RCC 7860 (cell line): ENCODE results near the gene CSNK1E.

Experiments
- DNase-seq: peaks from one replicate; pipeline ENCODE4 v3.0.0-alpha.2; 2015; ENCODE audit warnings: low spot score
- FAIRE-seq: peaks from 2 replicates; lab custom pipeline; 2012; peaks lifted over from hg19 to GRCh38; lab: Jason Lieb, UNC

Gene CSNK1E

DNA sequence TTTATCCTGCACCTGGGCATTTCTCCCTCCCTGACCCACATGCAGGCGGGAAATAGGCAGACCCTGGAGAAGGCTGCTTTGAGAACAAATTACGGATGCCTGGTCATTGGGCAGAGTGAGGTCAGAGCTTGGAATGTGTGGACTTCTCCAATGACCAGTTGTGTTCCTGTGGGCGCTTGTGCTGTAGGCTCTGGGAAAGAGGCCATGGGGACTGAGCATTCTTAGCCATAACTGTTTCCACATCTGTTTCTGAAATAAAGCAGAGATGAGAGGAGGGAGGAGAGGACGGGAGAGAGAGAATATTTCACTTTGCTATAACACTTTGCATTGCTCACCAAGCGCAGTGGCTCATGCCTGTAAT lies 33.2 kb downstream of the CSNK1E start:
- DNase-seq (no peak), FAIRE-seq (no peak)

DNA sequence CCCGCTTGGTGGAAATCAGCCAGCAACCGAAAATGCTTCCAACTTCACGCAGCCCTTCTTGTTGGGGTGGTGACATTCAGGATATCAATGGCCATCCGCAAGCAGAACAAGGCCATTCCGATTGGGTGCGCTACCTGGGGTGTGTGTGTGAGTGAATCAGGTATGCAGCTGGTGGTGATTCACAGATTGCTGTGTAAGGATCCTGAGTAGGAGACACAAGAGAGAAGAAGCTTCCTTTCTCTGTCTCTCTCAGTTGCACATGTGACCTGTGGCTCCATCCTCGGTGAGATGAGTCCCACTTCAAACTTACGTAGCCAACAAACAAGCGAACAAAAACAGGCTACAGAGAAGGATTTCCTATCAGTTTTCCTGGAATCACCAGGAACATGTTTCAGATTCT lies 34.8 kb downstream of the CSNK1E start:
- no peak for DNase-seq
- no peak for FAIRE-seq

DNA sequence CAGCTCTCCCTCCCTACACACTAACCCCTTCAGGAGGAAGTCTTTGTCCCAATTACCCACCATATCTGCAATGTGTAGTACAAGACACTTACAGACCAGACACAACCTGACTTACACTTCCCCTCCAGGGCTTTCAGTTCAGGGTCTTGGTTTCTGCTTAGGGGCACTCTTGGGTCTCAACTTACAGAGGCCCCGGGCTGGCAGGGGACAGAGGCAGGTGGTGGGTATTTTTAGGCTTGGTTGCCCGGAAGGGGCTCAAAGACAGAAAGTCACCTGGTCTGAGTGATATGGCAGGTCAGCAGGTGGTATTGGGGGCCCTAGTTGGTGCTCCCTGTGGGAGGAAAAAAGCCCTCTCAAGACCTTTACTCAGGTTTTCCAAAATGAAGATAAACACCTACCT lies 41.1 kb downstream of the CSNK1E start:
- no peak for FAIRE-seq
- DNase-seq = no peak

DNA sequence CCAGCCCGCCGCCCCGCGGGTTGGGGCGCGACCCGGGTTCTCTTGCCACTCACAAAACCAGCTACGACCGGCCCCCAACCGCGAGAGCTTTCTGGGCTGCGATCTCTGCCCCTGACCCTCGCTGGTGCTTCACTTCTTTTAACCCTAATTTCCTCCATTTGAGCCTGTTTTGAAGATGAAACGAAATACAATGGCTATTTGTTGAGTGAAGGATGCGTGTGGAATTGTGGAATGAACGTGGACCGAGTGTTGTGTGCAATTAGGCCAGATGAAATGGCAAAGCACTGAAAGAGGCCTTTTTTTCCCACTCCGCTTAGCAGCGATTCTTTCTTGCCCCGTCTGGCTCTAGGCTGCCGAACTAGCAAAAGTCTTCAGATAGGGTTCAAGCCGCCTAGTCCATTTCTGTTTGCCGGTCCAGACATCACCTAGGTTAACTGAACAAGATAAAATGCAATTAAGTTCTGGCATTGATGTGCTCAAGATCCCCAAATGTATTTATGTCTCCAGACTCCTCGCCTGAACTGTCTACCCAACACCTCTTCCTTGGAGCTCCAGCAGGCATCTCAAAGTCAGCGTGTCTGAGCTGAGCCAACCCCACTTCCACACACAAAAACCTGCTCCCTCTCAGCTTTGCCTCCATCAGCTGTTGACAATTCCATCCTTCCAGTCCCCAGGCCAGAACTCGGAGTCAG lies 44.0 kb downstream of the CSNK1E start:
- DNase-seq (no peak), FAIRE-seq (no peak)

DNA sequence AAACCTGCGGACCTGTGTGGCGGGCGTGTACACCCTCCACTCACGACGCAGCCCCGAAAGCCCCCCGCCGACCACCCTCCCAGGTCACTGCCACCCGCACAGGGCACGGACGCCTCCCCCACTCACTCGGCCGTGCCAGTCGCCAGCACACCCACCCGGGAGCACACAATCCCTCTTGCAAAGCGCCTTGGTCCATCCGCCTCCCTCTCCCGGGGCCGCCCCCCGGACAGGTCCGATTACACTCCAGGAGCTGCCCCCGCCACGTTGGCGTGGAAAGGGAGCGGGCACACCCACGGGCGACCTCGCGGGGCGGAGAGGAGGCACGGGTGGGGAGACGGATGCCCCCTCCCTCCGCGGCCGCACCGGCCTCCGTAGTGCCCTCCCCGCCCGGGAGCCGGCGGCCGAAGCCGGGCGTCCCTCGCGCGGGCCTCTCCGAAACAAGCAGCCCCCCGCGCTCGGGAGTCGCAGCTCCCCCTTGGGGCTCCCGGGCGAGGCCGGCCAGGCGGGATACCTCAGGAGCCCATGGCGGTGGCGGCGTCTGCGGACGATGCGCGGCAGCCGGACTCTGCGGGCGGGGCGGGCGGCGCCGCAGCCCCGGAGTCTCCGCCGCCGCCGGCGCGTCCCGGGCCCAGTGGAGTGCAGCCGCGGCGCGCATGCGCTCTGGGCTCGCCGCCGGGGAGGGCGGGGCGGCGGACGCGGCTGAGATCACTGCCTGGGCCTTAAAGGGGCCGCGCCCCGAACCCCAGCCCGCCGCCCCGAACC lies 44.7 kb downstream of the CSNK1E start, which contains the start of gene TMEM184B:
Gene TMEM184B, minus strand, starts transcription at position 638 of the 762 bp plus-strand sequence. CDS start 25,049 bp downstream, outside the sequence.
- FAIRE-seq = no peak
- peak; percentile 24 for DNase-seq

DNA sequence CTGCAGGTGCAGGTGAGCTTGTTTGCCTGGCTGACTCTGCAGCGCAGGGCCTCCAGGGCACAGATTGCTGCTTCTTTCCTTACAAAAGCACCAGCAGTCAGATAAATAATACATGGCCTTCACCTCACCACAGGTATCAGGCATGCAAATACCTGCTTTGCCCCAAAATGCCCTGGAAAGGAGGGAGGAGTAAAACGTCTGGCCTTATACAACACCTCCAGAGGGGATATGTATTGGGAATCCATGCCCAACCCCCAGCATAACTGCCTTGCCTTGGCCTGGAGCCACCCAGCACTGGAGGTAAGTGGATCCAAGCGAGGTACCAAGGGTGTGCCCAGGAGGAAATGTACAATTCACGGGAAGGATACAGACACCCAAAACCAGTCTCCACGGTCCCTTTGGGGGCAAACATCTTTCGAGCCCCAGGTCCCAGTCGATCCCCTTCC lies 45.3 kb downstream of the CSNK1E start:
- DNase-seq (no peak), FAIRE-seq (no peak)

DNA sequence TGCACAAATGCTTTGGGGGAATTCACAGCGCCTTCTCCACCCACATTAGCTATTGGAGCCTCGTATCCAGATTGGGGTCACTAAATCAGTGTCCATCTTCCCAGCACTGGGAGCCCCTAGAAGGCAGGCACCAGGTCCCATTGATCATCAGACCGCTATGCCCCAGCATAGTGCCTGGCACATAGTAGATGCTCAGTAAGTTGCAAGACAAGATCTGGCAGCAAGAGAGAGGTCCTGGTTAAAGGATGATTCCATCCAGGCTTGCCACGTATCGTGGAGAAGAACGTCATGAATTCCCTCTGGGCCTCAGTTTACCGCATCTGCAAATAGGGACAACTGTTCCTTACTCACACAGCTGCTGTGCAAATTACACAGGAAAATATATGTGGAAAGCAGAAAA lies 46.1 kb downstream of the CSNK1E start:
- FAIRE-seq = no peak

DNA sequence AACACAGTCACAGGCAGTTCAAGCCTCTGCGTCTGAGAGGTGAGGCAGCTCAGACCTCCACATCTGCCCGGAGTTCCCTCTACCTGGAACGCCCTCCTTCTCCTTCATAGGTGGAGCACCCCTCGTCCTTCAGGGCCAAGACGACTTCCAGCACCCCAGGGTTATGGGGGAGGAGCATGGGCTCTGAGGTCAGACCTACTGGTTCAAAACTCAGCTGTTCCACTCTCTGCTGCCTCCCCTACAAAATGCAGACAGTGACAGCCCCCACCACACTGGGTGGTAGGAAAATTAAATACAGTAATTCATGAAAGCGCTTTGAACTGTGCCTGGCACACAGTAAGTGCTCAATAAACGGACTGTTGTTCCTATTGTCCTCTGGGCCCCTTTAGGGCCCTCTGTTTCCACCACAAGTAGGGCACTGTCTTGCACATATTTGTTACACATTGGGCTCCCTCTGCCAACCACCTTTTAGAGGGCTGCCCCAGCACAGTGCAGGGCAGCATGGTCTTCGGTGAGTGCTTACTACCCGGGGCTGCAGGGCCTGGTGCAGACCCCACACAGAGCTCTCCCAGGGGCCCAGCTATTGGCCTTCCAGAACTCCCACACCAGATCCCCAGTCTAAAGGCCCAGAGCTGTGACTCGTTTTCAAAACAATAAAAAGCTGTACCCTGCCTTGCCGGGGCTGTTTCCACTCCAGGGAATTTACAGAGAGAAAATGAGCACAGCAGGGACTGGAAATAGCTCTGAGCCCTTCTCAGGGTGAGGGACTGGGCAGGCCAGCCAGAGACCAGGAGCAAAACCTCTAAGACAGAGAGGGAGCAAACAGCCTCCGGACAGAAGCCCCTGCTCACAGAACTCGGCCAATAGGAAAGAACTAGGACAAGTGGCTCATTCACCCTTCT lies 46.9 kb downstream of the CSNK1E start:
- FAIRE-seq = no peak

More for the DNA sequence above, 46.1 kb downstream of the CSNK1E start:
- no peak for DNase-seq

DNA sequence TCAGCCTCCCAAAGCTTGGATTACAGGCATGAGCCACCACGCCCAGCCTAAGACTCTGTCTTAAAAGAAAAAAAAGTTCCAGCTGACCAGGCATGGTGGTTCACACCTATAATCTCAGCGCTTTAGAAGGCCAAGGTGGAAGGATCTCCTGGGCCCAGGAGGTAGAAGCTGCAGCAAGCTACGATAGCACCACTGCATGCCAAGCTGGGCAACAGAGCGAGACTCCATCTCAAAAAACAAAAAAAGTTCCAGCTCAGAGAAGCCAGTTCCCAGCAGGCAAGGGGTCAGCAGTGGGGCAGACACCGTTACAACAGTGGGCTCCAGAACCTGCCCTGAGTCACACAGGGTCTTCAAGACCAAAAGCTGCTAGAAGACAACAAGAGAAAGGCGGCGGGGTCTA lies 47.8 kb downstream of the CSNK1E start:
- DNase-seq (no peak), FAIRE-seq (no peak)

More for the DNA sequence above, 46.9 kb downstream of the CSNK1E start:
- DNase-seq = no peak

DNA sequence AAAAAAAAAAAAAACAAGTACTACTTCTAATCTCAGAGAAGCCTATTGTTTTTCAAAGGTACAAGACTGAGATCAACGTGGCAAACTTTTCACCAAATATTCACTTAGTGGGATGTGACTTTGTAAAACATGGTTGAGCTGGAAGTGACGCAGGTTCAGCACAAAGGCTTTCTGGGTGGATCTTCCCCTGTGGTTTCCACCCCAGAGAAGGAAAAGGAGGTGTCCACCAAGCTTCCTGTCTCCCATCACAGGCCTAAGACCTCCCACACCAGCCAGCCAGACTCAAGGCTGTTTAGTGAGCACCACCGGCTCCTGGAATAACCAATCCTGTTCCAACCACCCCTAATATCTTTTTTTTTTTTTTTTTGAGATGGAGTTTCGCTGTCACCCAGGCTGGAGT lies 50.1 kb downstream of the CSNK1E start:
- FAIRE-seq = no peak

DNA sequence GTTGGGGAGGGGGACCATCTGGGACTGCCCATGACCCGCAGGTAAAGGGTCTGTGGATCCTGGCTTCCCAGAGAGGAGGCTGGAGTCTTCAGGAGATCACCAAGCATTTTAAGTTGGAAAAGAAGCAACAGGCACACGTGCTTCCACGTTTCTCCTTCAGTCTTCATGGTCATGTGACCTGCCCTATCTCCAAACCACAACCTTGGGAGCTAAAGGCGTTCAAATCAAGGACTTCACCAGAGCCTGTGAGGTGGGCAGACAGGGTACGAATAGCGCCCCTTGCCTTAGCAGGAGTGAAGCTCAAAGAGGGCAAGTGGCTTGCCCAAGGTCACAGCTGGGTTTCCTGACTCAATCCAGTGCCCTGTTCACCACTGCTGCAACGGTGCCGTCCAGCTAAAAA lies 51.1 kb downstream of the CSNK1E start:
- FAIRE-seq = no peak
- DNase-seq = no peak

More for the DNA sequence above, 50.1 kb downstream of the CSNK1E start:
- no peak for DNase-seq

DNA sequence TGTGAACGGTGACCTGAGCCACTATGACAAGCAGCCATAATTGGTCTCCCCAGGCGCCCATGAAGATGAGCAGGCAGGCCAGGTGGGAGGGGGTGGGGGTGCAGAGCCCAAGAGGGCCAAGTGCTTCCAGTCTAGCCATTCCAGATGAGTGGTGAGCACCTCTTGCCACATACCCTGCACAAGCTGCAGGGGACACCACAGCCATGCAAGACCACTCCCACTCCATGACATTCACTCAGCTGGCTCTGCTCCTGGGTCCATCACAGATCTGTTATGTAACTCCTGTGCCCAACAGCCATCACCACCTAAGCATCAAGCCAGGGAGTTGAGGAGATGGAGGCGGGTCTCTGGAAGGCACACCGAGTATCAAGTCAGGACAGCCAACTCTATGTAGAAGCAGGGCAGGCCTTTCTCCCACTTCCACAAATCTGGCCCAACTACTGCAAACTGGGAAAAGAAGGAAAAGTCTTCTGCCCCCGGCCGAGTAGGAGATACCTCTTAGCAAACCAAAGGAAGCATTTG lies 52.9 kb downstream of the CSNK1E start:
- FAIRE-seq (no peak), DNase-seq (no peak)

DNA sequence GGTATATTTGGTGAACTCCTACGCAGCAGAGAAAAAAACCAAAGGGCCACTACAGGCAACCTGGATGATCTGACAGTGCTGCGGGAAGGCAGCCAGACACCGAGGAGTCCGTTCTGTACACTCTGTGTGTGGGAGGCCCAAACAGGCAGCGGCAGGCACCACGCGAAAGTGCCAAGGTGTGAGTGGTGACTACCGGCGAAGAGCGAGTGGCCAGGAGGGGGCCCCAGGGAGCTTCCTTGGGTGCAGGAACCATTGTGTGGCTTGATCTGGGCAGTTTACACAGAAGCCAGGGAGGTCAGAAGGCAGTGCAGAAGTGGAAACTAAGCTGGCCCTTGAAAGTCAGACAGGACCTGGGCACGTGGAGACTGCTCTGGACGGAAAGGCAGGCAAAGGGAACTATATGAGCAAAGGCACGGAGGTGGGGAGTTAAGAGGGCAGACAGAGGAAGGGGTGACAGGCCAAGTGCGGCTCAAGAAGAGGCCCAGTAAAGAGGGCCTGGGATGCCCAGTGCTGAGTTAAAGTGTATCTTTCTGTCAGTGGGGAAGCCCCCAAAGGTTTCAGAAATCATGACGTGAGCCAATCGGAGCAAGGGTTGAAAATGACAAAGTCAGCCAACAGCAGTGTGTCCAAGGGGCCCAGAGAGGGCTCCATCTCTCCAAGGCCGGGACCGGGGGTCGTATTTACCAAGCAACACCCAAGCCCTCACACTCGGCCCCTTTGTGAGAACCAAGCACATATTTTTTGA lies 55.0 kb downstream of the CSNK1E start:
- FAIRE-seq (no peak), DNase-seq (no peak)

DNA sequence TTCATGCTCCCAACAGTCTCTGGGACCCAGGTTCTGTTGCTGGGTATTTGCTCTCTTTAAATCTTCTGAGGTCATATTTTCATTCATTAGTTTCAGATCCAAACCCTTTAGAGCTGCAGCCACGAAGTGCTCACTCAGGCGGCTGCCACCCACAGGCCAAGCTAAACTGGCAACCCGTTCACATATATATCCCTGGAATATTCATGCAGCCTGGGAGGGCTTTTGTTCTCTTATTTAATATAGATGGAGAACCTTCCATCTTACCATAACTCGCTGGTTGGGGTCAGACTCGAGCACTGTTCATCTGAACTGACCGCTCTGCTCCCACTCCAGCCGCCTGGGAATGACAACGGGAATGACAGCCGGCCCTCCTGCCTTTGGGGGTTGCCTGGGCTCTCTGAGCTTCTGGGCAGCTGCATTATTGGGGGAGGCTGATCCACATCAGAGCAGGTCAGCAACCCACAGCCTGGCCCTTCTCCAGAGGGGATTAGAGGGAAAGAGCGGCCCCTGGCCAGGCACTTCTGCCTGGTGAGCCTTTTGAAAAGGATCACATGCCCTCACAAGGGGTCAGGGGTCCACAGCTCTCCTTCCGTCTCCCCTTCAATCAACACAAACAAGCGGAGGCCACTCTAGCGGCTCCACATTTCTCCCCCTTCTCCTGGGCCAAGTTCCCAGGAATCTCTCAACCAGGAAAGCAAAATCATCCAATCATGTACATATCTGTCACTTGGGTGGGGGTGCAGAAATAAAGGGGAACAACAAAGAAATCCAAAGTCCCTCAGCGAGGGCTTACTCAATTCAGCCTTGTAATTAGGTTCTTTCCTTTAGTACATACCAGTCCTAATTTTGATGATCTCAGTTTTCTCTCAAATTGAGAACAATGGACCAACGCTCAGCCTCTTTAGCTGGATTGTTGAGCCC lies 56.2 kb downstream of the CSNK1E start:
- FAIRE-seq = no peak
- DNase-seq = no peak

DNA sequence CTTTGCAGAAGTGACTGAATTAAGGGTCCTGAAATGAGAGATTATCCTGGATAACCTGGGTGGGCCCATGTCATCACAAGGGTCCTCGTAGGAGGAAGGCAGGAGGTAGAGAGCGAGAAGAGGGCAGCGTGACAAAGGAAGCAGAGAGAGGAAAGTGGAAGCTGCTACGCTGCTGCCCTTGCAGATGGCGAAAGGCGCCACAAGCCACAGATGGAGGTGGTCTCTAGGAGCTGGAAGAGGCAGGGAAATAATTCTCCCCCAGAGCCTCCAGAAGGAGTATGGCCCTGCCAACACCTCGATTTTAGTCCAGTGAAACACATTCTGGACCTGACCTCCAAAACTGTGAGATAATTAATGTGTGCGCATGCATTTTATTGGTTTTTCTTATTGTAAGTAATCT lies 57.9 kb downstream of the CSNK1E start:
- FAIRE-seq (no peak), DNase-seq (no peak)

DNA sequence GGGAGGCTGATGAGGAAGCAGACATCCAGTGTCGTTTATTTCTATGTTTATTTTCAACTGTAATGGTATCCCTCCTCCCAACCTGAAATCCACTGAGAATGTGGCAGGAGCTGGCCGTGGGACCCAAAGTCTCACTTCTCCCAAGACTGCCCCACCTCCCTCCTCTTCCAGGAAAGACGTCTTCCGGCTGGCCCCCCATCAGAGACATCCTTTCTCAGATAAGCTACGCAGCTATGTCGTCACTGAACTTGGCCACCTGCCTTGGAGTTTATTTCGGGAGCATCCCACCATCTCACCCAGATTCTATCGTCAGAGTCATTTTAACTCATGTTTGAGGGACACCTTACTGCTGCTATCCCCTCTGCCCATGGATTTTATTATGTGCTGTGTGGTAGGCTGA lies 58.3 kb downstream of the CSNK1E start:
- no peak for DNase-seq
- no peak for FAIRE-seq

DNA sequence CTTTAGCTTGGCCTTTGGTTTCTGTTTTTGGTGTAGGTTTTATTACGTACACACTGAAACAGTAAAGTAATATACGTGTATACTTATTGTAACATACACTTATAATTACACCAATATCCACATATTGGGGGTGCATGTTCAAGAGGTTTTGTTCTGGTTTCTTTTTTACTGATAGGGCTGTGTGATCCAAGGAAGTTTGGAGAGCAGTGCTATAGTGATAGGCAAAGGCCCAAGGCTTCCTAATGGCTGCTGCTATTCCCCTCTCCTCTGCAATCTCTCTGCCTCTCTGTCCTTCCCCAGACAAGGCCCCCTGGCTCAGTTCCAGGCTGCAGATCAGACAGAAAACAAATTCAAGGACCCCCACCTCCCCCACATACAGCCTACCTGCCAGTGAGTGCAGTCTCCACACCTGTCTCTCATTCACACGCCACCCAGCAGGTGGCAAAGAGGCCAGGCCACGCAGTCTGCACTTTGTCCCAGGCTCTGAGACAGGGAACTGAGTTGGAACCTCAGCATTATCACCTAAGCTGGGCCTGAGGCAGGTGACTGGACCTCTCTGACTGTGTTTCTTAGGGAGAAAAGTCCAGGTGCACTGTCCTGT lies 59.5 kb downstream of the CSNK1E start:
- no peak for DNase-seq
- FAIRE-seq = no peak

DNA sequence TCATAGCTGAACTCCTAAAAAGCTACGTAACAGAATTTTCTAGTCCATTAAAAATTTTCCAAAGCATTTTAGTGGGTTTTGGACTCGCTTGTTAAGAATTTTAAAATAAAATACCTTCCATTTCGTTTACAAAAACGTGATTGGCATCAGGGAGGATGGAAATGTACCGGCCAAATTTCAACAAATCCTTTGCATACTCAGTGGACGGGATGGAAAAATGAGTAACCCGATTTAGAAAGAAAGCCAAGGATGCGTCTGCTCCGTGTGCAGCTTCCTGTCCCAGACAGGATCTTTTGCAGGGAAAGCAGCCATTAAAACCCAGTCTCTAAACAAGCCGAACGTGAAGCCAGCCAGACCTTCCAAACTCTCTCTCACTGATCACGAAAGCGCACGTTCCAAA lies 60.1 kb downstream of the CSNK1E start:
- DNase-seq (no peak), FAIRE-seq (no peak)

DNA sequence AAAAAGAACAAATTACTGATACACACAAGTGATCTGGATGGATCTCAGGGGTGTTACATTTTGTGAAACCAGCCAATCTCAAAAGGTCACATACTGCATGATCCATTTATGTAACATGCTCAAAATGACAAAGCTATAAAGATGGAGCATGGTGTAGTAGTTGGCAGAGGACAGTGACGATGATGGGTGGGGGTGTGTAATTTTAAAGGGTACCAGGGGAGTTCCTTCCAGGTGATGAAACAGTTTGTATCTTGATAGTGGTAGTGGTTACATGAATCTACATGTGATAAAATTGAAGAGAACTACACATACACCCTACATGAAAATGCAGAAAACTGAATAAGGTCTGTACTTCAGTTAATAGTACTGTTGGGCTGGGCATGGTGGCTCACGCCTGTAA lies 61.5 kb downstream of the CSNK1E start:
- no peak for DNase-seq
- no peak for FAIRE-seq
